Measurements from ENCODE around the gene PTPRN. TPM values are rescaled to one million over a fixed set of nuclear protein-coding genes. Genes with fewer than 3 reads are reported as not detected.

Gene PTPRN
- total and polyA plus RNA-seq, 4 donors: 0.11 to 2.6 (median 0.22) TPM

DNA sequence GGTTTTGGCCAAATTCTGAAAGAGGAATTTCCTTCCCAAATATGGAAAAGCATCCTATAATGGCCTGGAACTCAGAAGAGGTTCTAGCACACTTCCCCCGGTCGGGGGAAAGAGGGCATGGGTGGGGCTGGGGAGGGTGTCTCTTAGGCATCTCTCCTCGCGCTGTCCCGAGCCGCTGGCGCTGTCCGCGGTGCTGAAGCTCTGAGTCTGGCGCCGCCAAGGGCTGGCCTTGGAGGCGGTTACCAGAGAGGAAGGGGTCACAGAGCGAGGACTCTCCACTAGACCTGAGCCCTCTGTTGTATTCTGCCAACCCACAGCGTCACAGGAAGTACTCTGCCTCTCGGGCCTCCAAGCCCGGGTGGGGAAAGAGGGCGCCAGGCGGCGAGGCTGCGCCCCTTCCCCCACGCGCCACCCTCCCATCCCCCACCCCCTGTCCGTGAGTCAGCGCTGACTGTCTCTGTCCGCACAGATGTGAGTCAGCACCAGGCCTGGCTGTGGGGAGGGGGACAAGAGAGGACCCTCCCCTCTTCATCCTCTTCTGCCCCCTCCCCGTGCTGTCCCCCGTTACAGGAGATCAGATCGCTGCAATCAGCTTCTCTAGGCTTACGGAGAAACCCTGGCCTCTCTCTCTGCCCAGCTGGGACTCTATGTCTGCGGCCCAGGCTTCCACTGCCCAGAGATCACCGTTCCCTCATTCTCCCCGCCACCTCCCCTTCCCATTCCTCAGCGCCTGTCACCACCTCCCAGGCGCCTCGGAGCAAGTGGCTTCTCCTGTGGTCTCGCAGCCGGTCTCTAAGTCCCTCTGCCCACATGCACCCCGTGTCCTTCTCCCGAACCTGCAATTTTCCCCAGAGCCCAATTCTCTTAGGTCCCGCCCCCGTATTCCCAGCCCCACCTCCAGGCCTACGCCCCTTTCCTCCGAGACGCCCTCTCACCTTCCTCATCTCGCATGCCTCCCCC is 779 bp downstream of the PTPRN start:
- DNase-seq (peak; percentile 71 to 75 (median 74)), ATAC-seq (ENCODE audit: insufficient read depth, low FRiP score) (no peak)
- H3K9me3 ChIP-seq (ENCODE audit: control insufficient read depth in 4 of 4, insufficient read depth in 3 of 4, low read length in 3 of 4): peaks cover 0 to 2% (median 0%) of the 10 kb centered on the region in 4 donors
- no peaks in the 10 kb centered on the region for H3K4me1 ChIP-seq (ENCODE audit: control insufficient read depth in 5 of 5, insufficient read depth in 5 of 5, low read length in 5 of 5)
- TF ChIP-seq, protein P1, sequence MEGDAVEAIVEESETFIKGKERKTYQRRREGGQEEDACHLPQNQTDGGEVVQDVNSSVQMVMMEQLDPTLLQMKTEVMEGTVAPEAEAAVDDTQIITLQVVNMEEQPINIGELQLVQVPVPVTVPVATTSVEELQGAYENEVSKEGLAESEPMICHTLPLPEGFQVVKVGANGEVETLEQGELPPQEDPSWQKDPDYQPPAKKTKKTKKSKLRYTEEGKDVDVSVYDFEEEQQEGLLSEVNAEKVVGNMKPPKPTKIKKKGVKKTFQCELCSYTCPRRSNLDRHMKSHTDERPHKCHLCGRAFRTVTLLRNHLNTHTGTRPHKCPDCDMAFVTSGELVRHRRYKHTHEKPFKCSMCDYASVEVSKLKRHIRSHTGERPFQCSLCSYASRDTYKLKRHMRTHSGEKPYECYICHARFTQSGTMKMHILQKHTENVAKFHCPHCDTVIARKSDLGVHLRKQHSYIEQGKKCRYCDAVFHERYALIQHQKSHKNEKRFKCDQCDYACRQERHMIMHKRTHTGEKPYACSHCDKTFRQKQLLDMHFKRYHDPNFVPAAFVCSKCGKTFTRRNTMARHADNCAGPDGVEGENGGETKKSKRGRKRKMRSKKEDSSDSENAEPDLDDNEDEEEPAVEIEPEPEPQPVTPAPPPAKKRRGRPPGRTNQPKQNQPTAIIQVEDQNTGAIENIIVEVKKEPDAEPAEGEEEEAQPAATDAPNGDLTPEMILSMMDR (IDR thresholded peaks at IDR 0.05; ENCODE audit: control extremely low read depth, extremely low read depth): no peak
- H3K27me3 ChIP-seq (ENCODE audit: control insufficient read depth in 3 of 3, insufficient read depth in 3 of 3, low read length in 2 of 3): peaks cover 8 to 27% (median 13%) of the 10 kb centered on the region in 3 donors
- H3K9ac ChIP-seq (ENCODE audit: insufficient read depth in 1 of 2, low read length in 2 of 2): no peak overlapping the region
- no peaks in the 10 kb centered on the region for H3K36me3 ChIP-seq (ENCODE audit: control insufficient read depth in 4 of 4, insufficient read depth in 4 of 4, low read length in 4 of 4)
- no peak overlapping the region for H3K4me3 ChIP-seq
- 5 to 7% methylated on average over 44 to 45 of the region's 45 CpGs for WGBS, 2 donors
- no peak overlapping the region for H3K27ac ChIP-seq (ENCODE audit: low read depth in 1 of 2, low read length in 1 of 2)

DNA sequence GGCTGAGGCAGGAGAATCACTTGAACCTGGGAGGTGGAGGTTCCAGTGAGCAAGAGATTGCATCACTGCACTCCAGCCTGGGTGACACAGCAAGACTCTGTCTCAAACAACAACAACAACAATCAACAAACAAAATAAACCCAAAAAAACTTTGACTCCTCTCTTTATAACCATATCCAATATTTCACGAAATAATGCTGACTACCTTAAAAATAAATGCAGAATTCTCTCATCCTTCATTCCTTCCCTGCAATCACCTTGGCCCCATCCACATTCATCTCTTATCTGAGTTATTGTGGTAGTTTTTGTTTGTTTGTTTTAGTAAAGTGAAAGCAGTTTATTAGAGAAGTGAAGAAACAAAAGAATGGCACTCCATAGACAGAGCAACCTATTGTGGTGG is 3.2 kb downstream of the PTPRN start:
- H3K36me3 ChIP-seq (ENCODE audit: control insufficient read depth in 4 of 4, insufficient read depth in 4 of 4, low read length in 4 of 4): no peaks in the 10 kb centered on the region
- peaks cover 0 to 2% (median 0%) of the 10 kb centered on the region in 4 donors for H3K9me3 ChIP-seq (ENCODE audit: control insufficient read depth in 4 of 4, insufficient read depth in 3 of 4, low read length in 3 of 4)
- TF ChIP-seq, protein P1 (IDR thresholded peaks at IDR 0.05; ENCODE audit: control extremely low read depth, extremely low read depth): no peak
- no peak overlapping the region for H3K4me3 ChIP-seq
- no peak overlapping the region for H3K27ac ChIP-seq (ENCODE audit: low read depth in 1 of 2, low read length in 1 of 2)
- no peak overlapping the region for H3K9ac ChIP-seq (ENCODE audit: insufficient read depth in 1 of 2, low read length in 2 of 2)
- peaks cover 3 to 33% (median 13%) of the 10 kb centered on the region in 3 donors for H3K27me3 ChIP-seq (ENCODE audit: control insufficient read depth in 3 of 3, insufficient read depth in 3 of 3, low read length in 2 of 3)
- 86 to 90% methylated on average over 1 of the region's 1 CpG for WGBS, 2 donors
- no peak for DNase-seq
- H3K4me1 ChIP-seq (ENCODE audit: control insufficient read depth in 5 of 5, insufficient read depth in 5 of 5, low read length in 5 of 5): no peaks in the 10 kb centered on the region
- no peak for ATAC-seq (ENCODE audit: insufficient read depth, low FRiP score)

DNA sequence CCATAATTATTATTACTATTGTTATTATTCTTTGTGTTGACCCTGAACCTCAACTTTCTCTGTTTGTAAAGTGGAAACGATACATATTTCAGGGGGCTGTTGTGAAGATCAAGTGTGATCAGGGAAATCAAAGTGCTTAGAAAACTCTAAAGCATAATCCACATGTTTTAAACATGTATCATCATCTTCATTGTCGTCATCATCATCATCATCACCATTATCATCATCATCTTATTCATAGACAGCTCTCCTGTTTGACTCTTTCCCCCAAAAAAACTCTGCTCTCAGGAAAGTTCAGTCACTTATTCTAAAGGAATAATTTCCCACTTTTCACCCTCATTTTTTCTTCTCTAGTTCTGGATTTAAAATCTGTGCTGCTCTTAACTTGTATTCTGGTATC is 5.0 kb downstream of the PTPRN start:
- WGBS, 2 donors: 52 to 62% methylated on average over 2 of the region's 2 CpGs
- Histone ChIP-seq H3K4me3 (no peak overlapping the region), H3K4me1 (ENCODE audit: control insufficient read depth in 5 of 5, insufficient read depth in 5 of 5, low read length in 5 of 5) (no peaks in the 10 kb centered on the region), H3K27me3 (ENCODE audit: control insufficient read depth in 3 of 3, insufficient read depth in 3 of 3, low read length in 2 of 3) (peaks cover 3 to 32% (median 5%) of the 10 kb centered on the region in 3 donors), H3K9me3 (ENCODE audit: control insufficient read depth in 4 of 4, insufficient read depth in 3 of 4, low read length in 3 of 4) (peaks cover 0 to 1% (median 0%) of the 10 kb centered on the region in 4 donors), H3K9ac (ENCODE audit: insufficient read depth in 1 of 2, low read length in 2 of 2) (no peak overlapping the region), H3K27ac (ENCODE audit: low read depth in 1 of 2, low read length in 1 of 2) (no peak overlapping the region), H3K36me3 (ENCODE audit: control insufficient read depth in 4 of 4, insufficient read depth in 4 of 4, low read length in 4 of 4) (no peaks in the 10 kb centered on the region)
- TF ChIP-seq, protein P1 (IDR thresholded peaks at IDR 0.05; ENCODE audit: control extremely low read depth, extremely low read depth): no peak
- DNase-seq (no peak), ATAC-seq (ENCODE audit: insufficient read depth, low FRiP score) (no peak)
